Medulla oblongata (tissue), 1 donor: Measurements from ENCODE around the gene KCNIP1.
A peak's percentile ranks its signal among the peaks of the same experiment; 100 is the strongest.
"Not testable (repeated sequence)": the region's sequence is repeated elsewhere in the genome, so short reads cannot be mapped to it uniquely, and the experiment has no call there.

Source experiments
- DNase-seq: peaks from one replicate; pipeline ENCODE4 v3.0.0-alpha.2; 2015; ENCODE audit errors: extremely low spot score

Gene KCNIP1

GRCh38 chr5:170536525-170536924, 32.7 kb downstream of the KCNIP1 start:
- no peak for DNase-seq

- peak; percentile 64 for DNase-seq
These were observed 33.8 kb downstream of the KCNIP1 start for GRCh38 chr5:170537451-170538095.

DNA sequence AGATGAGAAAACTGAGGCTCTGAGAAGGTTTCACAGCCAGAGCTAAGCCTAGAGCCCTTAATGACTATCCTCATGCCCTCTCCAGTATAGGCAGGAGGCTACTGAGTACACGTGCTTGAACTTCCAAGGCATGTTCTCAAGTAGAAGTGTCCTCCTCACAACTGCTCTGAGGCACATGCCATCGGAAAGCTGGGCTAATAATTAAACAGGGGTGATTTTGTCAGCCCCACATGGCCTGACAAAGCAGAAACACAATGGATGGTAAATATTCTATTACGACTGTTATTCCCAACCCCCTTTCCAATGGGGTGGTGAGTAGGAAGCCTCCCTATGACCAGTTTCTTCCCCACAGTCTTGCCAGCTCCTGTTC, 34.3 kb downstream of the KCNIP1 start:
- no peak for DNase-seq

DNA sequence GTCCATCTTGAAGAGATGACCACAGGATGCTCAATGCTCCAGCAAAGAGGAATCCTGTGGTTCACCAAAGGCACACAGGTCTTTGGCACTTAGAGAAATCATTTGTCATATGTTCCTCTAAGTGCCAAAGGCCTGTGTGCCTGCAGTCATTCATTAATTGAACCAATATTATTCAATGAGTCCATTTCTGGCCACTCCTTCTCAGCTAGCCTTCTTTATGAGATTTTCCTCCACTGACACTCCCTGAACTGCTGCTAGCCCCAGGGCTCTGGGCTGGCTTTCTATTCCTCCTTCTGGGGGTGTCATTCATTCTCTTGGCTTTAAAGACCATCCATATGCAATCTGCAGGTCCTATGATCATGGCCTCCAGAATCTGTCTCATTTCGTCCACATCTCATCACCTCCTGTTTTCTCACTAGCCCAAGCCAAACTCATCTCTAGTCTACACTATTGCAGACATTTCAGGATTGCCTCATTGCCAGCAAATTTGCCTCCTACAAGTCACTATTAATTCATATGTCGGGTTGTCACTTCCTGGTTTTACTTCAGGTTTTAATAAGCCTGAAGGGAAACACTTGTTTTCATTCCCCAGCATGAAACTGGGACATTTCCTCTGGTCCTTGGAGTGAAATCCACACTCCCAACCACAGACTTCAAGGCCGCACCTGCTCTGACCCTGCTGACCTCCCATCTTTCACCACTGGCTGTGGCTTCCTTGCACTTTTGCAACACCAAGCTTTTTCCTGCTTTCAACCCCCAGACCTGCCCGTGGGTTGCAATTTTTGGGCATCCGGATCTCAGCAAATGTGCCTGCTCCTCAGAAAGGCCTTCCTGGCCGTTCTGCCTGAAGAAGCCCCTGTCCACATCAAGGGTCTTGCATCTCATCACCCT, 35.1 kb downstream of the KCNIP1 start:
- DNase-seq, result peak; percentile 27

DNA sequence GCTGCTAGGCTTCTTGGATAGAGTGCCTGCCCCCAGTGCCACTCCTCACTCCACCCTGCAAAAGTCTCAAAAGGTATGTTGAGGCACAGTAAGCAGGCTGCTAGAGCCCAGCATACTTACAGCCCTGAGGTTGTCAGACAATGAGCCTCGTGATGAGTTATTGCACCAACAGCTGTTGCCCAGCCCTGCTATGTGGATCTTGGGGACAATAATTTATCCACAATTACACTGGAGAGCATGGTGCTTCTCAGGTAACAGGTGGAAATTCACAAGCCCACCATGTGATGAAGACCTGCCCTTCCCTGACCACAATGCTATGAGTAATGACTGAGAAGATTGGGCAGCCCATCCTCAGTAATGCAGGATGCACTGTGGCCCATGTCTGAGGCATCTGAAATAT, 36.5 kb downstream of the KCNIP1 start:
- DNase-seq, result no peak

DNA sequence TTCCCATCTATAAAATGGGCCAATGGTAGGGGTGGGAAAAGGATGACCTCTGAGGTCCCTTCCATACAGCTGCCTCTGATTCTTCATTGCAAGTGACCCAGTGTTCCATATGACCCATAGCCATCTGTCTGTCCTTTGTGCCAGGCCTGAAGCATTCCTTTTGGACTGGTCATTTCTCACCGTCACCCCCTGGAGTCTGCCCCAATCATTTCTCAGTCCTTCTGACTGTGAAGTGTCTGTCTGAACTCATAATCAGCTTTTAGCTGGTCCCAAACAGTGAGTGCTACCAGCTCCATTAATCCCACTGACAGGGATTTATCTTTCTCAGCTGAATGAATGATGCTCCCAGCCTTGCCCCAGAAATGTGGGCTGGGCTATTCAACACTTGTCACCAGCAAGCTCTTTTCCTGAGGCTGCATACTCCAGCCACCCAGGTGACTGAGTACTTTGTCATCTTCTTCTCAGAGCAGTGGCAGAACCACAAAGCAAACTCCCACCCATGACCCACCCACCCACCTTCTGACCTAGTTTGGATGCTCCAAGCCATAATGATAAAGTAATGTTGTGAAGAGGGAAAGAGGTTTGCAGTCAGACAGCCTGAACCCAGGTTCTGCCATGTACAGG, 37.4 kb downstream of the KCNIP1 start:
- no peak for DNase-seq

- DNase-seq, result no peak
These were observed 39.0 kb downstream of the KCNIP1 start for GRCh38 chr5:170542691-170543293.

GRCh38 chr5:170545313-170545712, 41.5 kb downstream of the KCNIP1 start:
- DNase-seq, result no peak

- DNase-seq, result no peak
These were observed 42.0 kb downstream of the KCNIP1 start for GRCh38 chr5:170545811-170546210.

DNA sequence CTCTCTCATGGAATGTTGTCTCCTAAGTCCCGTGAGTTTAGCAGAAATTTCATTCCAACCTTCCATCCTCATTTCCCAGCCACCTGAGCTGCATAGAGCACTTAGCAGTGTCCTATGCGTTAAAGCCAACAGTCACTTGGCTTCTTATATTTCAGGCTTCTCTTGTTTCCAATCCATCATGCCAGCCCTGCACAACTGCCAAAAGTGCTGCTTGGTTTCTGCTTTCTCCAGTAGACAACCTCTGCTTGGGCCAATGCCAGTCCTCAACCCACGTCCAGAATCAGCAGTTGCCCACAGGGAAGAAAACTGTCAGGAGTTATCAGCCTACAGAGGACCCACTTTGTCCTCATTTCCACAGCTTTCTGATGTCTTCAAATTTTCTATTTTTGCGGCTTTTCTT, 42.5 kb downstream of the KCNIP1 start:
- no peak for DNase-seq

- not testable (repeated sequence) for DNase-seq
These were observed 46.6 kb downstream of the KCNIP1 start for GRCh38 chr5:170550382-170550781.

DNA sequence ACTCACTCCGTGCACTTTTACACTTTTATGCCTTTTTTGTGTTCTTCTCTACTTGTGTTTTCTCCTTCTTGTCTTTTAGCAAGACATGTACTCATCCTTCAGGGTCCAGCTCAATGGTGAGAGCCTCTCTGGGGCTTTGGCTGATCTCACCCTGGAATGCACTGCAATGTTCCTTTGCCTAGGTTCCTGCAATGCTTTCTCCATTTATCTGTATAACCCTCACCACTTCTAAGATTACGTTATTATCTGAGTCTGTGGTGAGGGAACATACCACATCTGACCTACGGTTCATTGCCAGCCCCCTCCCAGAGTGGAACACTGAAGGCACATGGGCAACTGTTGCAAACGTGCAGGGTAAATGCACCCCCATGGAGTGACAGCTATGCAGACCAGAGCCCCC, 47.3 kb downstream of the KCNIP1 start:
- no peak for DNase-seq

DNA sequence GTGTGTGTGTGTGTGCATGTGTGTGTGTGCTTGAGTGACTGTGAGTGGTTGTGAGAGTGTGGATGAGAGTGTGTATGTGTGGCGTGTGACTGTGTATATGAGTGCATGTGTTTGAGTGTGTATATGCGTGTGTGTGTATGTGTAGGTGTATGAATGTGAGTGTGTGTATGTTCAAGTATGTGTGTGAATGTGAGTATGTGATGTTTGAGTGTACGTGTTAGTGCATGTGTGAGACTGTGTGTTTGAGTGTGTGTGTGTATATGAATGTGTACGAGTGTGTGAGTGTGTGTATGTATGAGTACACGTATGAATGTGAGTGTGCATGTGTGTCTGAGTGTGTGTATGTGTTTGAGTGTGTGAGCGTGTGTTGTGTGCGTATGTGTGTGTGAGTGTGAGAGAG, 47.8 kb downstream of the KCNIP1 start:
- DNase-seq, result no peak

DNA sequence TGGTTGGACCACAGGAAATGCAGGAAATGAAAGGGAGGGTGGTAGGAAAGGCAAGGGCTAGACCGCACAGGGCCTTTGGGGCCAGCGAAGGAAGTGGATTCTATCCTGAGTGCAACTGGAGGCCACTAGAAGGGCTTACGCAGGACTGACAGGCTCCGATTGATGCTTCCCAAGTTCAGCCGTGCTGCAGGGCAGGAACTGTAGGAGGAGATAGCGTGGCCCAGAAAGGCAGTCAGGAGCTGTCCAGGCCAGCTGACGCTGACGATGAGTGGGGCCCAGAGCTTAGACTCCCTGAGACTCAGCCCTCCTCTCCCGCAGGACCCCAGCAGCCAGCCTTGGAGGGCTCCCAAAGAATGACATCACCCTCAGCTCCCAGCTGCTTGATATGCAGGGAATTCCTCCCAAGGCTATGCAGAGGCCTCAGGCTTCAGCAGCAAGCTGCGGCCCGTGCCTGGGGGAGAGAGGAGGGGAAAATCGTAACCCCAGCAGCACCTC, 48.8 kb downstream of the KCNIP1 start:
- DNase-seq, result peak; percentile 88

DNA sequence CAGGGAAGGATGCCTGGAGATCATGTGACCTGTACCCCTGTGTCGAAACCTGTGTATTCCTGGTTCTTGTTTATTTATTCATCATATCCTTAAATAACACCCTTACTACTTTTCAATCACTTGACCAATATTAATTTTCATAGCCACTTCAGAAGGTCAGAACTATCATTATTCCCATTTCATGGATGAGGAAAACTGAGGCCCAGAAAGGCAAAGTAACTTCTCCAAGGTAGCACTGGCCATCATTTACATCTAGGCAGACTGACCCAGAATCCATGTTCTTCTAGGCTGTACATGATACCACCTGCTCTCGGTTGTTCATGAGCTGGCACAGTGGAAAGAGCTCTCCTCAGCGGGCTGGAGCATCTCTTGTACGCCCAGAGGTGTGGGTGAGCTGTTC, 49.4 kb downstream of the KCNIP1 start:
- DNase-seq, result no peak

DNA sequence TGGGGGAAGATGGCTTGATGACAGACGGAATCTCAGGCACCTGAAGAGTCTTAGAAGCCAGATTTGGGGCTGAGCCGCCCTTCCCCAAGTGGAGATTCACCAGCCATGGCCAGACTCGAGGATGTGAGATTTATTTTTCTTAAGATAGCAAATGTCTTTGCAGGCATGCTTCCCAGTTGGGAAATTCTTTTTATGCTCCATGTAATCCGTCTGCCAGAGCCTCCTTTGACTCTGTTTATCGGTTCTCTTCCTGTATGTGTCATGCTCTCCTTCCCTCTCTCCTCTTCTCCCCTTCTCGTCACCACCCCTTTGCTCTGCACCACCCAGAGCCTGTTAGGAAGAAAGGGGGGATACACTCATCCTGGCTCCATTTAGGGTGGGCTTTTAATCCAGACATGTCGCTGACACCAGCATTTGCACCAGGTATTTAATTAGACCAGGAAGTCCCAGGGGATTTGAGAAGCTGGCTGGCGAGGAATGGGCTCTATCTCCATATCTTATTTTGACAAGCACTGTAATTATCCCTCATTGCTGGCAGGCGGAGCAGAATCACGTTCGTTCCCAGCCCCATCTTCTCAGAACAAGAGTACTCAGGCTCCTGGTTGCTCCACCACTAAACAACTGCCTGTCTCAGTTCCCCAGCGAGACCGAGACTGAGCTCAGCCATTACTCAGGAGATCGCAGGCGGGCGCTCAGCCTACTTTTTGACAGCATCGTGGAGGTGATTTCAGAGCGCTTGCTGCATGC, 50.9 kb downstream of the KCNIP1 start:
- no peak for DNase-seq

DNA sequence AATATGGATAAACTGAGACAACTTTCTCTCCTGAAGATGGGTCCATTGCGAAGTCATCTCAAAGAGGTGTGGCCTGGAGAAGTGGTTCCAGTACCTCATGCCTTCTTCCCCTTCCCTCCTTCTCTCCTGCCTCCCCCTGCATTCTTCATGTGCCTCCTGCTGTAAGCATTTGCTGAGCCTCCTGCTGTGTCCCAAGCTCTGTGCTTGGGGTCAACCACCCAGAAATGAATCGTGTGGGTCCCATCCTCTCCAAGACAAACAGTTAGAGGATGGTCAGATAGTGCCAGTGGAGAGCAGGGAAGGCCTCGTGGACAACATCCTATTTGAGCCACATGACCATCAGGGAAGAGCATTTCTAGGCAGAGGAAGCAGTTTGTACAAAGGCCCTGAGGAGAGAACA, 53.5 kb downstream of the KCNIP1 start:
- DNase-seq, result no peak

DNA sequence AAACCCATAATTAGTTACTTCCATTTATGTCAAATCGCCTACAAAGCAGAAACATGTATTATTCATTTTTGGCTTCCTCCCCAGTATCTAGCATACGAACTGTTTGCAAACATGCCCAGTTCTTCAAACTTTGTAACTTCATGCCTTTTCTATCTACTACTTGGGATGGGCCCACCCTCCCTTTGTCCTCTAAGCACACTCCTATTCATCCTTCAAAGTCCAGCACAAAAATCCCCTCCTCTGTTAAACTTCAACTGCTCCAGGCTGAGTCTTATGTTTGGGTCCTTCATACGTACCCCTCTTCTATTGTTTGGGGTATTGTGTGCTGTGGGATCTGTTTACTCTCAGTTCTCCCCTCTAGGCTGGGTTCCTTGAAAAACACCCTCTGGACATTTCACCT, 55.5 kb downstream of the KCNIP1 start:
- no peak for DNase-seq

GRCh38 chr5:170560938-170561337, 57.1 kb downstream of the KCNIP1 start:
- no peak for DNase-seq

GRCh38 chr5:170562166-170562874, 58.5 kb downstream of the KCNIP1 start:
- DNase-seq, result peak; percentile 25

- DNase-seq, result no peak
These were observed 59.0 kb downstream of the KCNIP1 start for GRCh38 chr5:170562875-170563228.
